ENCODE data around the gene UBE2E1. TPM values are rescaled to one million over a fixed set of nuclear protein-coding genes. Genes with fewer than 3 reads are reported as not detected.

UBE2E1 gene
- total RNA-seq, 1 donor from 2014 or later: 74.6 TPM

GRCh38 chr3:23826382-23827064 is 20.8 kb downstream of the UBE2E1 start:
- intact Hi-C loops (cut with DNase I): no loop called here
- Histone ChIP-seq H3K27ac (no peak overlapping the region), H3K36me3 (no peaks in the 10 kb centered on the region), H3K4me1 (peaks cover 0 to 5% of the 10 kb centered on the region in 2 donors), H3K4me3 (no peak overlapping the region), H3K27me3 (no peaks in the 10 kb centered on the region), H3K9me3 (no peaks in the 10 kb centered on the region)
- TF ChIP-seq CTCF (IDR thresholded peaks at IDR 0.05): no peak
- DNase-seq (ENCODE audit: low spot score in 2 of 2): no peak

- TF ChIP-seq CTCF (IDR thresholded peaks at IDR 0.05): no peak
- H3K36me3 ChIP-seq: no peaks in the 10 kb centered on the region
- no peak overlapping the region for H3K27ac ChIP-seq
- no peaks in the 10 kb centered on the region for H3K27me3 ChIP-seq
- no peak for DNase-seq (ENCODE audit: low spot score in 2 of 2)
- peaks cover 0 to 6% of the 10 kb centered on the region in 2 donors for H3K4me1 ChIP-seq
- H3K9me3 ChIP-seq: no peaks in the 10 kb centered on the region
- intact Hi-C loops (cut with DNase I): no loop called here
- H3K4me3 ChIP-seq: no peak overlapping the region
Observed at GRCh38 chr3:23829242-23829934, 23.6 kb downstream of the UBE2E1 start.

- no peak for DNase-seq (ENCODE audit: low spot score in 2 of 2)
- Histone ChIP-seq H3K4me3 (no peak overlapping the region), H3K27ac (no peak overlapping the region), H3K27me3 (no peaks in the 10 kb centered on the region), H3K36me3 (no peaks in the 10 kb centered on the region), H3K9me3 (no peaks in the 10 kb centered on the region), H3K4me1 (peaks cover 0 to 9% of the 10 kb centered on the region in 2 donors)
- TF ChIP-seq CTCF (IDR thresholded peaks at IDR 0.05): no peak
- intact Hi-C loops (cut with DNase I): no loop called here
Observed at GRCh38 chr3:23830869-23831484, 25.2 kb downstream of the UBE2E1 start.

GRCh38 chr3:23831517-23832394 is 26.0 kb downstream of the UBE2E1 start:
- H3K4me3 ChIP-seq: no peak overlapping the region
- no peak for DNase-seq (ENCODE audit: low spot score in 2 of 2)
- intact Hi-C loops (cut with DNase I): no loop called here
- TF ChIP-seq CTCF (IDR thresholded peaks at IDR 0.05): no peak
- H3K9me3 ChIP-seq: no peaks in the 10 kb centered on the region
- H3K36me3 ChIP-seq: no peaks in the 10 kb centered on the region
- peaks cover 0 to 13% of the 10 kb centered on the region in 2 donors for H3K4me1 ChIP-seq
- no peak overlapping the region for H3K27ac ChIP-seq
- no peaks in the 10 kb centered on the region for H3K27me3 ChIP-seq

- intact Hi-C loops (cut with DNase I): no loop called here
- Histone ChIP-seq H3K27ac (no peak overlapping the region), H3K4me3 (no peak overlapping the region), H3K9me3 (no peaks in the 10 kb centered on the region), H3K36me3 (no peaks in the 10 kb centered on the region), H3K4me1 (peaks cover 0 to 19% of the 10 kb centered on the region in 2 donors), H3K27me3 (no peaks in the 10 kb centered on the region)
- TF ChIP-seq CTCF (IDR thresholded peaks at IDR 0.05): no peak
- no peak for DNase-seq (ENCODE audit: low spot score in 2 of 2)
Observed at GRCh38 chr3:23832523-23832922, 26.8 kb downstream of the UBE2E1 start.
